ENCODE measurements around the gene MAT2A. TPM values are rescaled to one million over a fixed set of nuclear protein-coding genes. Genes with fewer than 3 reads are reported as not detected.
"Not testable (repeated sequence)": the region's sequence is repeated elsewhere in the genome, so short reads cannot be mapped to it uniquely, and the experiment has no call there.

The MAT2A gene
- total RNA-seq, 1 donor from 2014 or later: 89.1 TPM

GRCh38 chr2:85523903-85524335, 15.0 kb upstream of the MAT2A start:
- no peak for DNase-seq (ENCODE audit: low read depth in 2 of 2)

- DNase-seq (ENCODE audit: low read depth in 2 of 2): peak in 1 of 2 donors; percentile 16
Observed at GRCh38 chr2:85524336-85524908, 14.5 kb upstream of the MAT2A start.

GRCh38 chr2:85525029-85525428, 13.9 kb upstream of the MAT2A start:
- no peak for DNase-seq (ENCODE audit: low read depth in 2 of 2)

DNA sequence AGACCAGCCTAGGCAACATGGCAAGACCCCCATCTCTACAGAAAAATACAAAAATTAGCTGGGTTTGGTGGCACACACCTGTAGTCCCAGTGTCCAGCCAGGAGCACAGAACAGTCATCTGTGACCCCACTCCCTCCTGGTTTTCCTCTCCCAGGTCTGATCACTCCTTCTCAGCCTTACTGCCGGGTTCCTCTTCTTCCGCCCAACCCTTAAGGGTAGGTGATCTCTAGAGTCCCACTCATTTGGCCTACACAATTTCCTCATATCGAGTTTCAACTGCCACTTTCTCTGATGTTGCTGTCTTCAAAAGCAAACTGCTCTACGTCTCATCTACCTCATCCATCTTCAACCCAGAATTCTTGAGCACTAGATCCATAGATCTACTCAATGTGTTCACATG, 13.4 kb upstream of the MAT2A start:
- DNase-seq (ENCODE audit: low read depth in 2 of 2): no peak

GRCh38 chr2:85527787-85528186, 11.2 kb upstream of the MAT2A start:
- DNase-seq (ENCODE audit: low read depth in 2 of 2): no peak

GRCh38 chr2:85528355-85528754, 10.6 kb upstream of the MAT2A start:
- DNase-seq (ENCODE audit: low read depth in 2 of 2): no peak

- no peak for DNase-seq (ENCODE audit: low read depth in 2 of 2)
Observed at GRCh38 chr2:85529809-85530208, 9.2 kb upstream of the MAT2A start.

GRCh38 chr2:85531589-85531988, 7.4 kb upstream of the MAT2A start:
- no peak for DNase-seq (ENCODE audit: low read depth in 2 of 2)

GRCh38 chr2:85534099-85534498, 4.9 kb upstream of the MAT2A start:
- no peak for DNase-seq (ENCODE audit: low read depth in 2 of 2)

DNA sequence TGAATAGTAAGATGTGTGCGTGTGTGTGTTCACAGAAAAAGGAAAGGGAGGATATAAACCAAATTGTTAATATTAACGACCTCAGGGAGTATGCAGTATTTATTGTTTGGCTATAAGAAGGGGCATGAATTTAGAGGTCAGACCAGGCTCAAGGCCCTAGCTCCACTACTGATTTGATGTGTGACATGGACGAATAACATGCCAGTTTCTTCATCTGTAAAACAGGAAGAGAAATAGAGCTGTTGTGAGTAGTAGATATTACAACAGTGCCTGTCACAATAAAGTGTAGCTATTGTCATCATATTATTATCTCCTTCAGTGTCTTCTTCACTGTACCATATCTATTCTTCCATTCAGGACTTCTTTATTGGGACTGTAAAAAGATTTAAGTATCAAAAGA, 4.1 kb upstream of the MAT2A start:
- no peak for DNase-seq (ENCODE audit: low read depth in 2 of 2)

DNA sequence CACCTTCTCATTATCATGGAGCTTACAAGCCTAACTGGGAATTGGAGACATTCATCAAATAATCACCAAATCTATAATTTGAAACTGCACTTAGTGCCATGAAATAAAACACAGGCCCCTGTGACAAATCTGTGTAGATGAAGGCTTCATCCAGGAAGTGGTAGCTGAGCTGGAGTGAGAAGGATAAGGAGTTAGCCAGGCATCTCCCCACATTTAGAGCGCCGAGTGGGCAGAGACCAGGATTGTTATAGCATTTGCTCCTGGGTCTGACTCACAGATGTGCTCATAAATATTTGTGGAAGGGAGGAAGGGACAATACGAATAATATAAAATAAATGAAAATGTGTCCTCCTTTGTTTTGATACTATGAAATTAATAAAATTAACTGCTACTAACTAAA, 2.5 kb upstream of the MAT2A start:
- no peak for DNase-seq (ENCODE audit: low read depth in 2 of 2)

DNA sequence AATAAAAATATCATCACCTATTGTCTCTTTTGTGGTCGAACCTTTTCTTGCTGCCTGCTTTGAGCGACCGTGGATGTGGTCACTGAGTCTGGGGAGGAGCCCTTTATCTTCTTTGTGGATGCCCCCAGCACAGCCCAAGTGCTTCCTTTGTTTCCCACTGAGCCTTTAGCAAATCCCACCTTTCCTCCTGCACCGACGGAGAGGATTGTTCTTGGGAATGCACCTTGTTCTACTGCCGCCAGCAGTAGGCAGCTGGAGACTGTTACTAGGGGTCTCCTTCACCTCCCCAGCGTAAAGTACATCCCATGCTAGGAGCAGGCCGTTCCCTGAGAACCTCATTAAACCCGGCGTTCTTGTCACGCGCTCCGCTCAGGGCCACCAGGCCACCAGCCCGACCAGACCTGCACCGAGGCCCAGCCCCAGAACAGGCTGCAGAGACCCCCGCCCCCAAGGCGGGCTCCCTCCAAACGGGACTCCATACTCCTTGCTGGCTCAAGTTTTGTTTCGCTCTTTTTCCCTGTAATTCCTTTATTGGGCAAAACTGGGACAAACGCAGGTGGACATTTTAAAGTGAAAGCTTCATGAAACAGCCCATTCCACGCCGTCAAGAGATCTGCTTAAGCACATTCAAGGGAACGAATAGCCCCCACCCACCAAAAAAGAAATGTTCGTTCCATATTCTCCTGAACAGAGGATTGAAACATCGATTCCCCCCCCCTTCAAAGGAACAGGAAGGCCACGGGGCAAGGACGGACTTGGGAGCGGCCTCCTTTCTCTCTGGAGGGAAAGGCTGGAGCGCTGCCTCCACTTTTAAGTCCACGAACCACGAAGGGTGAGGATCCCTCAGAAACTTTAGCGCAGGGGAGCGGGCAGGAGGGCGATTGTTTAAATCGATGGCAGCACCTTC, 1.1 kb upstream of the MAT2A start:
- DNase-seq (ENCODE audit: low read depth in 2 of 2): peak in 1 of 2 donors; percentile 56

DNA sequence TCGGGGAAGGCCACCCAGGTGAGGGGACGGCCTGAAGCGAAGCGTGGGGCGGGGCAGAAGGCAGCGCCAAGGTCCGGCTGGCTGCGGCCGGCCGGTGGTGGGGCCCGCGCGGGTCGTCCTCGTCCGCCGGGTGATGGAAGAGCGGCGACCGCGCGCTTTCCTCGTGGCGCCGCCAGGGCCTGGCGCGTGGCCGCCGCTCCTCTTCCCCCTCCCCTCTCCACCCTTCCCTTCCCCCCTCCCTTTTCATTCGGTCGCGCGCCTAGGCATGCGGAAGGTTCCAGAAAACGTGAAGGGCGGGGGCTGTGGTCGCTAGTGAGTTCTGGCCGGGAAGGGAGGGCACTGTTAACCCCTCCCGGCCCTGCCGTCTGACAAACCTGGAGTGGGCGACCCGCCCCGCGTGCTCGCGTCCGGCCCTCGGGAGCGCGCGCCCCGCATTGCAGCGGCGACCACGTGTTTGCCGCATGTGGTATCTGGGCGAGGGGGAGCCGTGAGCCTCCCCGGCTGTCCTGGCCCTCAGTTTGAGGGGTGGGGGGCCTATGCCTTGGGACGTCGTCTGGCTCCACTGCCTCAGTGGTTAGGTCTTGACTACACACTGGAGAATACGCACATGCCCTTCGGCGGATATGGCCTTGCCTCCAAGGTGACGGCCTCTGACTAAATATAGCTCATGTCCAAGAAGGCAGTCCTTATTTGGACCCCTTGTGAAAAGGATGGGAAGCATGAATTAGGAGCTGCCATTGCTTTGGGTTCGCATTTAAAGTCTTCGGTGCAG, 579 bp downstream of the MAT2A start:
- peak; percentile 45 to 71 for DNase-seq (ENCODE audit: low read depth in 2 of 2)

GRCh38 chr2:85540133-85540648, 1.2 kb downstream of the MAT2A start:
- DNase-seq (ENCODE audit: low read depth in 2 of 2): peak in 1 of 2 donors; percentile 29

- DNase-seq (ENCODE audit: low read depth in 2 of 2): no peak
Observed at GRCh38 chr2:85541262-85541661, 2.3 kb downstream of the MAT2A start.

DNA sequence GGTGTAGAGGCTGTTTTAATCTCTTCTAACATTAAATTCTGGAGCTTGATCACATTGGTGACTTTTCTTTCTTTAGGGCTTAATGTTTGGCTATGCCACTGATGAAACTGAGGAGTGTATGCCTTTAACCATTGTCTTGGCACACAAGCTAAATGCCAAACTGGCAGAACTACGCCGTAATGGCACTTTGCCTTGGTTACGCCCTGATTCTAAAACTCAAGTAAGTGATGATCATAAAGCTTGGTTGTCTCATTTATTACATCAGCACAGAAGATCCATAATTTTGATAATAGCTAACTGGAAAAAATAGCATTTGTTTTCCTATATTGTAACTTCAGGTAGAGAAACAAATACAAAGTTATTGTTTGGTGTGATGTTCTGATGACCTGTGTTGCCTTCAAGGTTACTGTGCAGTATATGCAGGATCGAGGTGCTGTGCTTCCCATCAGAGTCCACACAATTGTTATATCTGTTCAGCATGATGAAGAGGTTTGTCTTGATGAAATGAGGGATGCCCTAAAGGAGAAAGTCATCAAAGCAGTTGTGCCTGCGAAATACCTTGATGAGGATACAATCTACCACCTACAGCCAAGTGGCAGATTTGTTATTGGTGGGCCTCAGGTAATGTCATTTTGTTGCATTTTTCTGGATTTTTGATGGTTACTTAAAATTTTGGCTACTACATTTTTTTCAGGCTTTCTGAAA, 2.9 kb downstream of the MAT2A start:
- DNase-seq (ENCODE audit: low read depth in 2 of 2): no peak

DNA sequence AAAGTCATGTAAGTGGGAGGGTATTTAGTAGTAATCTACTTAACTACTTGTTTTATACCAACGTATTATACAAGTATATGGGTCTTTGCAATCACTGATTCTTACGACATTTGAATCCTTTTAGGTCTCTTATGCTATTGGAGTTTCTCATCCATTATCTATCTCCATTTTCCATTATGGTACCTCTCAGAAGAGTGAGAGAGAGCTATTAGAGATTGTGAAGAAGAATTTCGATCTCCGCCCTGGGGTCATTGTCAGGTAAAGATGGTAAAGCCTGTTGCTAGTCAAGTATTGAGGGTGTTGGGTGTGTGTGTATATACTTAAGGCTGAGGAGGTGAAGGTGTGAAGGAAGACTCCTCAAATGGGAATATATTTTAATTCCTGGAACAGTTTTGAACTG, 3.8 kb downstream of the MAT2A start:
- no peak for DNase-seq (ENCODE audit: low read depth in 2 of 2)

DNA sequence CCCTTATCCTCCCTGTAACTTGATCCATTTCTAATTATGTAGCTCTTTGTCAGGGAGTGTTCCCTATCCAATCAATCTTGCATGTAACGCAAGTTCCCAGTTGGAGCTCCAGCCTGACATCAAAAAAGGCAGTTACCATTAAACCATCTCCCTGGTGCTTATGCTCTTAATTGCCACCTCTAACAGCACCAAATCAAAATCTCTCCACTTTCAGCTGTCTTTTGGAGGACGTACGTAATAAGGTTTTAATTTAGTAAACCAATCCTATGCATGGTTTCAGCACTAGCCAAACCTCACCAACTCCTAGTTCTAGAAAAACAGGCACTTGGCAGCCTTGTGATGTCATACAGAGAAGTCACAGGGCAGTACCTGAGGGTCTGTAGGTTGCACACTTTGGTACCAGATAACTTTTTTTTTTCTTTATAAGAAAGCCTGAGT, 5.3 kb downstream of the MAT2A start:
- not testable (repeated sequence) for DNase-seq (ENCODE audit: low read depth in 2 of 2)

DNA sequence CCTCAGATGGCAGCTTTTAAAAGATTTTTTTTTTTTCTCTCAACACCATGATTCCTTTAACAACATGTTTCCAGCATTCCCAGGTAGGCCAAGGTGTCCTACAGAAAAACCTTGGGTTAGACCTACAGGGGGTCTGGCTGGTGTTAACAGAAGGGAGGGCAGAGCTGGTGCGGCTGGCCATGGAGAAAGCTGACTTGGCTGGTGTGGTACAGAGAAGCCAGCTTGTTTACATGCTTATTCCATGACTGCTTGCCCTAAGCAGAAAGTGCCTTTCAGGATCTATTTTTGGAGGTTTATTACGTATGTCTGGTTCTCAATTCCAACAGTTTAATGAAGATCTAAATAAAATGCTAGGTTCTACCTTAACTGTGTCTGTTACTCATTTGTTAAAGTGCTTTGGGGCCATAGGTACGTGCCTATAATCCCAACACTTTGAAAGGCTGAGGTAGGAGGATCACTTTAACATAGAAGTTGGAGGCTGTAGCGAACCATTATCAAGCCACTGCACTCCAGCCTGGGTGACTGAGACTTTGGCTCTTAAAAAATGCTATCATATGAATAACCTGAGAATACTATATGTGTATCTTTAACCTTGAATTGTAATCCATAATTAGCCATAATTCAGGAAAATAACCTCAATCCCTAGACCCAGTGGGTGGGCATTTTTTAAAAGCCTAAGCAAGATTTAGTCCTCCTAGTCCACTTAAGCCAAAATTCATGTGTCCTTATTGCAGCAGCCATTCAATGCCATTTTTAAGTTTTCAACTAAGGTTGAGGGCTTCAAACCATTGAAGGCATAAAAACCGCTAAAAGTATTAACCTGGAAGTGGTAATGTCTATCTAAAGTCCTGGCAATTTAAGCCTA, 6.2 kb downstream of the MAT2A start:
- DNase-seq (ENCODE audit: low read depth in 2 of 2): not testable (repeated sequence)

- DNase-seq (ENCODE audit: low read depth in 2 of 2): no peak
Observed at GRCh38 chr2:85545780-85546240, 6.8 kb downstream of the MAT2A start.

Data from dermis microvascular lymphatic vessel endothelial cell (primary cell).